Central memory CD4-positive, alpha-beta T cell (primary cell): ENCODE data around the gene SUMO1.
"Not testable (repeated sequence)": the region's sequence is repeated elsewhere in the genome, so short reads cannot be mapped to it uniquely, and the experiment has no call there.

Source experiments
- DNase-seq: peaks from one replicate; pipeline ENCODE4 v3.0.0; 2022
- total RNA-seq, 3 experiments: gene quantifications; one replicate each; lab custom pipeline; 2026; lab: John Stamatoyannopoulos, UW

Gene SUMO1
- 53.4 to 135 (median 77.1) reads per million in 3 experiments for total RNA-seq

- DNase-seq = peak; percentile 88
Measured at GRCh38 chr2:202238234-202239197, at the start of gene SUMO1. TSS of gene SUMO1 (minus strand) at chr2:202238597. CDS start at chr2:202238451, 146 bp downstream.

GRCh38 chr2:202286595-202286994 lies 48.2 kb upstream of the SUMO1 start:
- no peak for DNase-seq

- DNase-seq = no peak
Measured at GRCh38 chr2:202278944-202279343, 40.5 kb upstream of the SUMO1 start.

GRCh38 chr2:202278036-202278760 lies 39.8 kb upstream of the SUMO1 start:
- no peak for DNase-seq

GRCh38 chr2:202276078-202276720 lies 37.8 kb upstream of the SUMO1 start:
- DNase-seq = not testable (repeated sequence)

GRCh38 chr2:202270487-202270886 lies 32.1 kb upstream of the SUMO1 start:
- no peak for DNase-seq

- peak; percentile 49 for DNase-seq
Measured at GRCh38 chr2:202269585-202269984, 31.2 kb upstream of the SUMO1 start.

GRCh38 chr2:202267495-202267894 lies 29.1 kb upstream of the SUMO1 start:
- DNase-seq = no peak

GRCh38 chr2:202265467-202266277 lies 27.3 kb upstream of the SUMO1 start, which contains the start of gene NOP58:
TSS of gene NOP58 (plus strand) at chr2:202265763. CDS start at chr2:202265942, 179 bp downstream.
- DNase-seq = peak; percentile 94

GRCh38 chr2:202261531-202261930 lies 23.1 kb upstream of the SUMO1 start:
- no peak for DNase-seq

GRCh38 chr2:202251494-202251893 lies 13.1 kb upstream of the SUMO1 start:
- no peak for DNase-seq

- no peak for DNase-seq
Measured at GRCh38 chr2:202249521-202250253, 11.3 kb upstream of the SUMO1 start.

GRCh38 chr2:202247710-202248109 lies 9.3 kb upstream of the SUMO1 start:
- not testable (repeated sequence) for DNase-seq

- DNase-seq = no peak
Measured at GRCh38 chr2:202237787-202238233, 587 bp downstream of the SUMO1 start.

- no peak for DNase-seq
Measured at GRCh38 chr2:202221873-202222272, 16.5 kb downstream of the SUMO1 start.

- DNase-seq = no peak
Measured at GRCh38 chr2:202215179-202215578, 23.2 kb downstream of the SUMO1 start.

GRCh38 chr2:202208526-202208925 lies 29.9 kb downstream of the SUMO1 start:
- no peak for DNase-seq

- DNase-seq = no peak
Measured at GRCh38 chr2:202204855-202205254, 33.5 kb downstream of the SUMO1 start.

- no peak for DNase-seq
Measured at GRCh38 chr2:202203348-202203747, 35.0 kb downstream of the SUMO1 start.

GRCh38 chr2:202201220-202202160 lies 36.9 kb downstream of the SUMO1 start:
- DNase-seq = no peak
